Metanephros (tissue), 1 donor: ENCODE results near the gene FTHL17. TPM values are rescaled to one million over a fixed set of nuclear protein-coding genes. Genes with fewer than 3 reads are reported as not detected.

Experiments
- total RNA-seq: library from RNA; depleted of rRNA; stranded (reverse); fragments of >200 nt; gene quantifications from one replicate; pipeline ENCODE4 v1.2.3, GENCODE V29; 2014

The FTHL17 gene
- not detected for total RNA-seq

GRCh38 chrX:31071725-31072124 lies at the start of gene FTHL17:
TSS of gene FTHL17 (minus strand) at chrX:31072041. CDS start at chrX:31071953, 88 bp downstream.

Other genes with a start within 250 kb of the FTHL17 start
- 35.0 TPM for gene TAB3, start 182.8 kb downstream of the FTHL17 start, total RNA-seq